B cell (primary cell): ENCODE data around the gene UBR4.

Experiments
- CTCF ChIP-seq: fragments of 200-600 bp; IDR thresholded peaks from one replicate; pipeline ENCODE4 v1.8.0; 2022; ENCODE audit warnings: antibody characterized with exemption, mild to moderate bottlenecking
- EZH2 ChIP-seq: IDR thresholded peaks from 2 replicates; pipeline ENCODE4 v1.6.1; 2012; ENCODE audit warnings: borderline replicate concordance, low read depth, mild to moderate bottlenecking, moderate library complexity, low read length; ENCODE audit not compliant: insufficient read depth, poor library complexity, severe bottlenecking

GRCh38 chr1:19239876-19240275 is 29.8 kb upstream of the UBR4 start:
- TF ChIP-seq CTCF (no peak), EZH2 (no peak)
